Progenitor cell of endocrine pancreas (in vitro differentiated cells): Measurements from ENCODE around the gene LTBR. TPM values are rescaled to one million over a fixed set of nuclear protein-coding genes. Genes with fewer than 3 reads are reported as not detected.

Experiments
- DNase-seq: peaks from one replicate; pipeline ENCODE4 v3.0.0; 2021; ENCODE audit warnings: low spot score; ENCODE audit not compliant: unreplicated experiment
- H3K27ac Mint-ChIP-seq: 2 replicates; pipeline ENCODE4 v1.8.0; 2021; ENCODE audit warnings: mild to moderate bottlenecking, moderate library complexity, mixed read lengths
- H3K27me3 Mint-ChIP-seq: 2 replicates; pipeline ENCODE4 v1.8.0; 2021; ENCODE audit warnings: mixed read lengths
- H3K36me3 Mint-ChIP-seq: 2 replicates; pipeline ENCODE4 v1.8.0; 2022; ENCODE audit warnings: mixed read lengths; ENCODE audit not compliant: insufficient read depth
- H3K4me1 Mint-ChIP-seq: 2 replicates; pipeline ENCODE4 v1.8.0; 2021; ENCODE audit warnings: low read depth, mixed read lengths
- H3K4me3 Mint-ChIP-seq: 2 replicates; pipeline ENCODE4 v1.8.0; 2021; ENCODE audit warnings: low read depth, mild to moderate bottlenecking, moderate library complexity, mixed read lengths
- H3K9me3 Mint-ChIP-seq: 2 replicates; pipeline ENCODE4 v1.8.0; 2021; ENCODE audit warnings: low read depth, mixed read lengths
- total RNA-seq: library from RNA; stranded (reverse); gene quantifications from 2 replicates; pipeline ENCODE4 v1.2.1, GENCODE V29; 2021
- TF ChIP-seq, protein P1 (sequence below): fragments of 200-600 bp; sonication (generic); IDR thresholded peaks from one replicate; pipeline ENCODE4 v1.5.0; 2021; ENCODE audit warnings: antibody characterized with exemption, mild to moderate bottlenecking; ENCODE audit not compliant: unreplicated experiment

The LTBR gene
- total RNA-seq, 1 donor from 2014 or later: 17.8 TPM

GRCh38 chr12:6358881-6359280, 25.1 kb upstream of the LTBR start:
- H3K27me3 Mint-ChIP-seq: peaks cover 8% of the 10 kb centered on the region
- H3K36me3 Mint-ChIP-seq: no peaks in the 10 kb centered on the region
- H3K27ac Mint-ChIP-seq: no peak overlapping the region
- no peak overlapping the region for H3K4me3 Mint-ChIP-seq
- no peaks in the 10 kb centered on the region for H3K9me3 Mint-ChIP-seq
- DNase-seq: no peak
- TF ChIP-seq, protein P1, sequence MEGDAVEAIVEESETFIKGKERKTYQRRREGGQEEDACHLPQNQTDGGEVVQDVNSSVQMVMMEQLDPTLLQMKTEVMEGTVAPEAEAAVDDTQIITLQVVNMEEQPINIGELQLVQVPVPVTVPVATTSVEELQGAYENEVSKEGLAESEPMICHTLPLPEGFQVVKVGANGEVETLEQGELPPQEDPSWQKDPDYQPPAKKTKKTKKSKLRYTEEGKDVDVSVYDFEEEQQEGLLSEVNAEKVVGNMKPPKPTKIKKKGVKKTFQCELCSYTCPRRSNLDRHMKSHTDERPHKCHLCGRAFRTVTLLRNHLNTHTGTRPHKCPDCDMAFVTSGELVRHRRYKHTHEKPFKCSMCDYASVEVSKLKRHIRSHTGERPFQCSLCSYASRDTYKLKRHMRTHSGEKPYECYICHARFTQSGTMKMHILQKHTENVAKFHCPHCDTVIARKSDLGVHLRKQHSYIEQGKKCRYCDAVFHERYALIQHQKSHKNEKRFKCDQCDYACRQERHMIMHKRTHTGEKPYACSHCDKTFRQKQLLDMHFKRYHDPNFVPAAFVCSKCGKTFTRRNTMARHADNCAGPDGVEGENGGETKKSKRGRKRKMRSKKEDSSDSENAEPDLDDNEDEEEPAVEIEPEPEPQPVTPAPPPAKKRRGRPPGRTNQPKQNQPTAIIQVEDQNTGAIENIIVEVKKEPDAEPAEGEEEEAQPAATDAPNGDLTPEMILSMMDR: no peak
- peaks cover under 1% of the 10 kb centered on the region for H3K4me1 Mint-ChIP-seq

GRCh38 chr12:6360080-6360571, 23.8 kb upstream of the LTBR start:
- Mint-ChIP-seq H3K27me3 (peaks cover 8% of the 10 kb centered on the region), H3K9me3 (no peaks in the 10 kb centered on the region), H3K4me1 (peaks cover 4% of the 10 kb centered on the region), H3K4me3 (no peak overlapping the region), H3K36me3 (no peaks in the 10 kb centered on the region), H3K27ac (no peak overlapping the region)
- DNase-seq: no peak
- TF ChIP-seq, protein P1: no peak

- Mint-ChIP-seq H3K9me3 (no peaks in the 10 kb centered on the region), H3K36me3 (no peaks in the 10 kb centered on the region), H3K27me3 (peaks cover 8% of the 10 kb centered on the region), H3K4me3 (no peak overlapping the region), H3K27ac (peak overlapping the region; percentile 56), H3K4me1 (peaks cover 4% of the 10 kb centered on the region)
- DNase-seq: no peak
- TF ChIP-seq, protein P1: no peak
Observed at GRCh38 chr12:6360578-6361490, 23.1 kb upstream of the LTBR start.

- peaks cover 2% of the 10 kb centered on the region for H3K27me3 Mint-ChIP-seq
- no peak for DNase-seq
- H3K9me3 Mint-ChIP-seq: no peaks in the 10 kb centered on the region
- TF ChIP-seq, protein P1: no peak
- H3K4me1 Mint-ChIP-seq: peaks cover 4% of the 10 kb centered on the region
- no peak overlapping the region for H3K27ac Mint-ChIP-seq
- no peaks in the 10 kb centered on the region for H3K36me3 Mint-ChIP-seq
- no peak overlapping the region for H3K4me3 Mint-ChIP-seq
Observed at GRCh38 chr12:6361834-6362233, 22.1 kb upstream of the LTBR start.

DNA sequence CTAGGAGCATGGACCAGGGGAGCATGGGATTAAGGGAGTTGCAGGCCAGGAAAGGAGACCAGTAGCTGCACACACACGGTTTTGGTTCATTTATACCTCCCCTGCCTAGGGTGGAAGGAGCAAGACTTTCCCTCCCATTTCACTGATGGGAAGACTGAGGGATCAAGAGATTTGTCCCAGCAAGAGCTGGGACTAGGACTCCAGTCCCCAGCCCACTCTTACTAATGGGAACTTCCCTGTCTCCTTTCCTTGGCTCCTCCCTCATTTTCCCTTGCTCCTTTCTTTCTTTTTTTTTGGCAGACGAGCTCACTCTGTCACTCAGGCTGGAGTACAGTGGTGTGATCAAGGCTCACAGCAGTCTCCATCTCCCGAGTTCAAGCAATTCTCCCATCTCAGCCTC, 21.6 kb upstream of the LTBR start:
- Mint-ChIP-seq H3K27me3 (peaks cover 2% of the 10 kb centered on the region), H3K4me1 (peaks cover 4% of the 10 kb centered on the region), H3K36me3 (no peaks in the 10 kb centered on the region), H3K27ac (no peak overlapping the region), H3K9me3 (no peaks in the 10 kb centered on the region), H3K4me3 (no peak overlapping the region)
- TF ChIP-seq, protein P1: no peak
- no peak for DNase-seq
